DOHH2 (cell line): Measurements from ENCODE around the gene UBFD1.

Experiments used
- EZH2phosphoT487 ChIP-seq: fragments of 200-600 bp; sonication (generic); IDR thresholded peaks from 2 replicates; pipeline ENCODE4 v1.6.1; 2017; ENCODE audit warnings: borderline replicate concordance, mild to moderate bottlenecking, antibody characterized with exemption, low read length, moderate library complexity, mixed read lengths
- TF ChIP-seq, protein P1 (sequence below): fragments of 200-600 bp; sonication (generic); IDR thresholded peaks from one replicate; pipeline ENCODE4 v1.5.1; 2014; ENCODE audit warnings: antibody characterized with exemption, mild to moderate bottlenecking, low read depth, low read length; ENCODE audit not compliant: poor library complexity, severe bottlenecking

DNA sequence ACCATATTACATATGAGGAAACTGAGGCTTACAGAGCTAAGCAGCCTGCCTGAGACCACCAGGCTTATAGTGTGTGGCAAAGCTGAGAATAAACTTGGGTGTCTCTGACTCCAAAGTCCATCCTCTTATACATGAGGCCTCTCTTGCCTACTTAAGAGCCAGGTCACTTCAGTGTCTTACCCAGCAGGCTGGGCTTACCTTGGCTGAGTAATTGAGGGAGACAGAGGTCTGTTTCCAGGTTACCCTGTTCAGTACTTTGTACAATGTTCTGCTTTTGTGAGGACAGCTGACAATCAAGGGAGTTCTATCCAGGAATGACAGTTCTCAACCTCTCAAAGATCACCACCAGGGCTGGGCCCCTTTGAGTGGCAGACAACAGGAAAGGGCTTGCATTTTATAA lies 24.2 kb downstream of the UBFD1 start:
- TF ChIP-seq, protein P1, sequence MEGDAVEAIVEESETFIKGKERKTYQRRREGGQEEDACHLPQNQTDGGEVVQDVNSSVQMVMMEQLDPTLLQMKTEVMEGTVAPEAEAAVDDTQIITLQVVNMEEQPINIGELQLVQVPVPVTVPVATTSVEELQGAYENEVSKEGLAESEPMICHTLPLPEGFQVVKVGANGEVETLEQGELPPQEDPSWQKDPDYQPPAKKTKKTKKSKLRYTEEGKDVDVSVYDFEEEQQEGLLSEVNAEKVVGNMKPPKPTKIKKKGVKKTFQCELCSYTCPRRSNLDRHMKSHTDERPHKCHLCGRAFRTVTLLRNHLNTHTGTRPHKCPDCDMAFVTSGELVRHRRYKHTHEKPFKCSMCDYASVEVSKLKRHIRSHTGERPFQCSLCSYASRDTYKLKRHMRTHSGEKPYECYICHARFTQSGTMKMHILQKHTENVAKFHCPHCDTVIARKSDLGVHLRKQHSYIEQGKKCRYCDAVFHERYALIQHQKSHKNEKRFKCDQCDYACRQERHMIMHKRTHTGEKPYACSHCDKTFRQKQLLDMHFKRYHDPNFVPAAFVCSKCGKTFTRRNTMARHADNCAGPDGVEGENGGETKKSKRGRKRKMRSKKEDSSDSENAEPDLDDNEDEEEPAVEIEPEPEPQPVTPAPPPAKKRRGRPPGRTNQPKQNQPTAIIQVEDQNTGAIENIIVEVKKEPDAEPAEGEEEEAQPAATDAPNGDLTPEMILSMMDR, result no peak
- no peak for TF ChIP-seq EZH2phosphoT487
